K562 (cell line): Measurements from ENCODE around the gene GNL3. TPM values are rescaled to one million over a fixed set of nuclear protein-coding genes. Genes with fewer than 3 reads are reported as not detected.

Source experiments
- AFF4 ChIP-seq: sonication (generic); formaldehyde crosslinking; IDR thresholded peaks from 2 replicates; pipeline ENCODE4 v1.8.0; 2023; ENCODE audit warnings: mild to moderate bottlenecking, missing genetic modification reagents
- ARID4B ChIP-seq: sonication (generic); formaldehyde crosslinking; IDR thresholded peaks from 2 replicates; pipeline ENCODE4 v1.8.0; 2022; ENCODE audit warnings: mild to moderate bottlenecking, missing genetic modification reagents
- BHLHE40 ChIP-seq: IDR thresholded peaks from 2 replicates; pipeline ENCODE4 v1.6.1; 2011; ENCODE audit warnings: low read length, improper control_type of control experiment
- CAMTA2 ChIP-seq: fragments of 250-450 bp; sonication (Bioruptor Pico); conservative IDR thresholded peaks from 2 replicates; pipeline ENCODE4 v1.5.1; 2022
- CCAR2 ChIP-seq: fragments of 200-400 bp; formaldehyde crosslinking; IDR thresholded peaks from 2 replicates; pipeline ENCODE4 v1.6.1; 2017; ENCODE audit warnings: mild to moderate bottlenecking, low read depth, low read length
- E2F3 ChIP-seq: fragments of 250-450 bp; sonication (Bioruptor Pico); IDR thresholded peaks from 2 replicates; pipeline ENCODE4 v1.4.0; 2020; ENCODE audit warnings: mild to moderate bottlenecking
- EGR1 ChIP-seq: fragments of 450-650 bp; conservative IDR thresholded peaks from 2 replicates; pipeline ENCODE4 v1.6.1; 2017; ENCODE audit warnings: mild to moderate bottlenecking
- FOXK2 ChIP-seq, 2 experiments: fragments of 450-650 bp; IDR thresholded peaks in 1 of 2; conservative IDR thresholded peaks in 1 of 2; 2 replicates each; pipeline ENCODE4 v1.6.1; 2016; ENCODE audit warnings: low read depth in 2 of 2, mild to moderate bottlenecking in 1 of 2
- FOXP1 ChIP-seq: sonication (generic); formaldehyde crosslinking; IDR thresholded peaks from 2 replicates; pipeline ENCODE4 v1.8.0; 2022; ENCODE audit warnings: mild to moderate bottlenecking, missing genetic modification reagents
- GTF2E2 ChIP-seq: fragments of 200-800 bp; sonication (Bioruptor generic); IDR thresholded peaks from 2 replicates; pipeline ENCODE4 v1.6.1; 2016; ENCODE audit warnings: missing genetic modification characterization, missing compliant biosample characterization
- KDM5B ChIP-seq: fragments of 200-600 bp; sonication (generic); IDR thresholded peaks from 2 replicates; pipeline ENCODE4 v1.6.1; 2012; ENCODE audit warnings: low read depth, mild to moderate bottlenecking, moderate library complexity, low read length, control low read depth, inconsistent platforms; ENCODE audit not compliant: insufficient replicate concordance
- PHF8 ChIP-seq: fragments of 200-600 bp; sonication (generic); IDR thresholded peaks from 2 replicates; pipeline ENCODE4 v1.6.1; 2012; ENCODE audit warnings: mixed run types, mild to moderate bottlenecking, inconsistent platforms, low read length, moderate library complexity, borderline replicate concordance
- RB1 ChIP-seq: fragments of 450-650 bp; IDR thresholded peaks from 2 replicates; pipeline ENCODE4 v1.6.1; 2017; ENCODE audit warnings: low read depth, mild to moderate bottlenecking
- RBFOX2 ChIP-seq: fragments of 200-400 bp; formaldehyde crosslinking; IDR thresholded peaks from 2 replicates; pipeline ENCODE4 v1.6.1; 2017; ENCODE audit warnings: low read depth, mild to moderate bottlenecking, low read length, moderate library complexity
- TAF9B ChIP-seq: fragments of 450-650 bp; IDR thresholded peaks from 2 replicates; pipeline ENCODE4 v1.6.1; 2018; ENCODE audit warnings: mild to moderate bottlenecking; ENCODE audit not compliant: partially characterized antibody
- ZNF644 ChIP-seq: fragments of 200-800 bp; sonication (Bioruptor generic); IDR thresholded peaks from 2 replicates; pipeline ENCODE4 v1.6.1; 2016; ENCODE audit warnings: low read depth, missing genetic modification characterization, missing compliant biosample characterization
- ZNF740 ChIP-seq, 3 experiments: fragments of 200-800 bp in 1 of 3; sonication (Bioruptor generic) in 1 of 3; sonication (generic) in 1 of 3; formaldehyde crosslinking in 1 of 3; IDR thresholded peaks; 2 replicates each; pipeline versions ENCODE4 v1.6.1 to v1.8.0; 2016 to 2022; ENCODE audit warnings: mild to moderate bottlenecking in 2 of 3, missing compliant biosample characterization in 2 of 3, missing genetic modification characterization in 2 of 3, missing genetic modification reagents in 1 of 3
- polyA plus RNA-seq, 8 experiments: library from polyadenylated mRNA; depleted of rRNA in 4 of 8; stranded (reverse) in 5 of 8; unstranded in 3 of 8; fragments of >200 nt; fragmentation: Nextera tagmentation in 2 of 8; fragmentation: Illumina TruSeq in 1 of 8; extraction: Ambion mirVana in 2 of 8; extraction: Trizol in 1 of 8; gene quantifications; 2 replicates each; pipeline versions ENCODE4 v1.2.1 to v1.2.3, GENCODE V29; 2011 to 2014; ENCODE audit warnings: inconsistent platforms in 1 of 8, missing spikeins in 1 of 8
- total RNA-seq, 7 experiments: library from RNA; depleted of rRNA in 6 of 7; stranded (reverse); fragments of >200 nt in 6 of 7; fragmentation: Illumina TruSeq in 2 of 7; extraction: Trizol in 2 of 7; gene quantifications; 2 replicates each; pipeline versions ENCODE4 v1.2.1 to v1.2.3, GENCODE V29; 2011 to 2021; ENCODE audit warnings: low replicate concordance in 1 of 7

Gene GNL3
- total and polyA plus RNA-seq, 9 of the 15 experiments (the other 6 are each of a cell fraction or from before 2014, with no cell fraction given), result 132 to 313 (median 220) TPM

GRCh38 chr3:52685709-52686691, at the start of gene GNL3, which contains the start of gene PBRM1 (continued):
- TF ChIP-seq RB1 (peak; percentile 81; the same call in 1 of the 2 replicates), AFF4 (CRISPR knock-in tag) (peak; percentile 51; the same call in 1 of the 2 replicates), TAF9B (peak; percentile 86), PHF8 (peak; percentile 87; the same call in 1 of the 2 replicates), ZNF740 (CRISPR knock-in tag; IDR thresholded peaks at IDR 0.05) (peak; percentile 28; the same call in 1 of the 2 replicates), ZNF740 (tag; IDR thresholded peaks at IDR 0.05) (no peak), CCAR2 (no peak), ARID4B (peak; percentile 94), E2F3 (CRISPR knock-in tag) (no peak), RBFOX2 (peak; percentile 99), CAMTA2 (CRISPR knock-in tag) (no peak), KDM5B (peak; percentile 76), GTF2E2 (tag) (peak; percentile 79; the same call in 1 of the 2 replicates), FOXK2 (conservative IDR thresholded peaks at IDR 0.05 in 1 of 2, IDR thresholded peaks at IDR 0.05 in 1 of 2; ENCODE audit: low read depth in 2 of 2) (peak; percentile 72 to 81; a peak in 3 of 4 replicates), FOXP1 (CRISPR knock-in tag) (peak; percentile 77), EGR1 (peak; percentile 86), ZNF644 (tag) (peak; percentile 62; the same call in 1 of the 2 replicates), BHLHE40 (peak; percentile 74)
